PC-3 (cell line): Measurements from ENCODE around the gene ANK3. TPM values are rescaled to one million over a fixed set of nuclear protein-coding genes. Genes with fewer than 3 reads are reported as not detected.

Experiments
- ATAC-seq: fragments of 200-7000 bp; cut with Tn5 transposase; 2 replicates; pipeline ENCODE4 v1.9.1; 2020; ENCODE audit warnings: mild to moderate bottlenecking, moderate library complexity
- BruUV-seq: library from RNA; stranded (reverse); fragments of 400-500 nt; replicated peaks from 2 replicates; lab custom pipeline; 2021; lab: Mats Ljungman, UMichigan
- CTCF ChIA-PET: fragments of 300-600 bp; sonication (Branson Sonifier 250); formaldehyde crosslinking; loops from one replicate; lab custom pipeline; 2022; ENCODE audit warnings: antibody characterized with exemption; lab: Charles Lee
- POLR2A ChIA-PET: fragments of 300-600 bp; sonication (Branson Sonifier 250); formaldehyde crosslinking; loops from one replicate; lab custom pipeline; 2022; ENCODE audit warnings: antibody characterized with exemption; ENCODE audit not compliant: unreplicated experiment; lab: Charles Lee
- DNase-seq: peaks from one replicate; pipeline ENCODE4 v3.0.0-alpha.2; 2015
- H2AFZ ChIP-seq: fragments of 300-600 bp; sonication (generic); 2 replicates; pipeline ENCODE4 v1.6.0; 2016; ENCODE audit warnings: antibody characterized with exemption, low read length
- H3F3A ChIP-seq: fragments of 300-600 bp; sonication (generic); one replicate; pipeline ENCODE4 v1.6.0; 2017; ENCODE audit warnings: antibody characterized with exemption, low read length, control low read depth, mild to moderate bottlenecking; ENCODE audit not compliant: unreplicated experiment
- H3K27ac ChIP-seq: fragments of 300-600 bp; sonication (generic); 2 replicates; pipeline ENCODE4 v1.5.1; 2016; ENCODE audit warnings: mild to moderate bottlenecking, low read length
- H3K27me3 ChIP-seq: fragments of 300-600 bp; sonication (generic); 2 replicates; pipeline ENCODE4 v1.6.1; 2016; ENCODE audit warnings: low read length, mixed read lengths
- H3K36me3 ChIP-seq: fragments of 300-600 bp; sonication (generic); 2 replicates; pipeline ENCODE4 v1.6.1; 2016; ENCODE audit warnings: low read depth, mixed run types, low read length, mixed read lengths
- H3K4me1 ChIP-seq: fragments of 300-600 bp; sonication (generic); 2 replicates; pipeline ENCODE4 v1.5.1; 2016; ENCODE audit warnings: low read length; ENCODE audit not compliant: insufficient read depth
- H3K4me2 ChIP-seq: fragments of 300-600 bp; sonication (generic); 2 replicates; pipeline ENCODE4 v1.6.0; 2016; ENCODE audit warnings: low read length
- H3K4me3 ChIP-seq: fragments of 300-600 bp; sonication (generic); 2 replicates; pipeline ENCODE4 v1.5.1; 2016; ENCODE audit warnings: mild to moderate bottlenecking, low read length, mixed read lengths
- H3K79me2 ChIP-seq: fragments of 300-600 bp; sonication (generic); 2 replicates; pipeline ENCODE4 v1.6.1; 2017; ENCODE audit warnings: low read length, mixed read lengths
- H3K9ac ChIP-seq: fragments of 300-600 bp; sonication (generic); 2 replicates; pipeline ENCODE4 v1.6.0; 2016; ENCODE audit warnings: mild to moderate bottlenecking, low read length
- H3K9me2 ChIP-seq: fragments of 300-600 bp; sonication (generic); replicated peaks from 2 replicates; pipeline ENCODE4 v1.6.1; 2016; ENCODE audit warnings: mixed run types, low read length, mixed read lengths
- H3K9me3 ChIP-seq: fragments of 300-600 bp; sonication (generic); 2 replicates; pipeline ENCODE4 v1.6.1; 2016; ENCODE audit warnings: low read length, mixed read lengths
- H4K20me1 ChIP-seq: fragments of 300-600 bp; sonication (generic); 2 replicates; pipeline ENCODE4 v1.6.1; 2016; ENCODE audit warnings: low read length, mixed read lengths
- EZH2 ChIP-seq: fragments of 300-600 bp; sonication (generic); IDR thresholded peaks from one replicate; pipeline ENCODE4 v1.6.1; 2017; ENCODE audit warnings: antibody characterized with exemption, mild to moderate bottlenecking, low read length; ENCODE audit not compliant: unreplicated experiment
- EZH2phosphoT487 ChIP-seq: fragments of 300-600 bp; sonication (generic); IDR thresholded peaks from 2 replicates; pipeline ENCODE4 v1.6.1; 2018; ENCODE audit warnings: mild to moderate bottlenecking, antibody characterized with exemption, low read length, borderline replicate concordance
- intact Hi-C: fragments of 100-400 bp; cut with micrococcal nuclease; formaldehyde crosslinking; loops from 2 replicates; pipeline ENCODE4 v1.9.0; 2023
- total RNA-seq: library from RNA; depleted of rRNA; stranded (reverse); fragments of >200 nt; gene quantifications from 2 replicates; pipeline ENCODE4 v1.2.3, GENCODE V29; 2014
- TF ChIP-seq, protein P1 (sequence below): fragments of 300-600 bp; sonication (generic); conservative IDR thresholded peaks from 2 replicates; pipeline ENCODE4 v1.5.1; 2017; ENCODE audit warnings: antibody characterized with exemption, low read depth, mild to moderate bottlenecking, low read length

The ANK3 gene
- total RNA-seq, 1 experiment from 2014 or later: 29.5 TPM

DNA sequence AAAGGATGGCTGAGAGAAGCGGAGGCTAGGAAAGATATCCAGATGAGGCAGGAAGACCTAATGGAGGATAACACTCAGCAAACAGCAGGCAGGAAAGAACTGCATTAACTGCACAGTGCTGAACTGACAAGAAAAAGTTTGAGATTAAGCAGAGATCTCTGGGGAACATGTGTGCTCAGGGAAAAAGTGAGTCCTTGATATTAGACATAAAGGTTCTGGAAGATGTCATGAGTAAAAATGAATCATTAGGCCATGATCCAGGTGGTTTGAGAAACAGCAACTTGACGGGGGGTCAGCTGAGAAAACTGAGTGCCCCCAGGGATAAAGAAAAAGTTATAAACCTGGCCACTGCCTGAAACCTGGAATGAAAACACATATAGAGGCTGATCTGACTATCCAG, 27.3 kb upstream of the ANK3 start:
- CTCF ChIA-PET: no interaction called here
- Histone ChIP-seq H4K20me1 (no peaks in the 10 kb centered on the region), H3F3A (no peaks in the 10 kb centered on the region), H3K9me2 (no peaks in the 10 kb centered on the region), H3K4me1 (peaks cover 56% of the 10 kb centered on the region), H2AFZ (no peak overlapping the region), H3K27ac (peak overlapping the region; percentile 47), H3K9me3 (no peaks in the 10 kb centered on the region), H3K9ac (no peak overlapping the region), H3K4me3 (no peak overlapping the region), H3K79me2 (no peaks in the 10 kb centered on the region), H3K36me3 (no peaks in the 10 kb centered on the region), H3K4me2 (peak overlapping the region; percentile 36), H3K27me3 (no peaks in the 10 kb centered on the region)
- DNase-seq (peak; percentile 80), ATAC-seq (0 out of 2 replicates have a peak, but pooled peaks have one; percentile 4)
- POLR2A ChIA-PET: no interaction called here
- intact Hi-C loops: no loop called here
- no TSS peak for BruUV-seq
- TF ChIP-seq EZH2phosphoT487 (no peak), EZH2 (no peak)
- TF ChIP-seq, protein P1, sequence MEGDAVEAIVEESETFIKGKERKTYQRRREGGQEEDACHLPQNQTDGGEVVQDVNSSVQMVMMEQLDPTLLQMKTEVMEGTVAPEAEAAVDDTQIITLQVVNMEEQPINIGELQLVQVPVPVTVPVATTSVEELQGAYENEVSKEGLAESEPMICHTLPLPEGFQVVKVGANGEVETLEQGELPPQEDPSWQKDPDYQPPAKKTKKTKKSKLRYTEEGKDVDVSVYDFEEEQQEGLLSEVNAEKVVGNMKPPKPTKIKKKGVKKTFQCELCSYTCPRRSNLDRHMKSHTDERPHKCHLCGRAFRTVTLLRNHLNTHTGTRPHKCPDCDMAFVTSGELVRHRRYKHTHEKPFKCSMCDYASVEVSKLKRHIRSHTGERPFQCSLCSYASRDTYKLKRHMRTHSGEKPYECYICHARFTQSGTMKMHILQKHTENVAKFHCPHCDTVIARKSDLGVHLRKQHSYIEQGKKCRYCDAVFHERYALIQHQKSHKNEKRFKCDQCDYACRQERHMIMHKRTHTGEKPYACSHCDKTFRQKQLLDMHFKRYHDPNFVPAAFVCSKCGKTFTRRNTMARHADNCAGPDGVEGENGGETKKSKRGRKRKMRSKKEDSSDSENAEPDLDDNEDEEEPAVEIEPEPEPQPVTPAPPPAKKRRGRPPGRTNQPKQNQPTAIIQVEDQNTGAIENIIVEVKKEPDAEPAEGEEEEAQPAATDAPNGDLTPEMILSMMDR: no peak

DNA sequence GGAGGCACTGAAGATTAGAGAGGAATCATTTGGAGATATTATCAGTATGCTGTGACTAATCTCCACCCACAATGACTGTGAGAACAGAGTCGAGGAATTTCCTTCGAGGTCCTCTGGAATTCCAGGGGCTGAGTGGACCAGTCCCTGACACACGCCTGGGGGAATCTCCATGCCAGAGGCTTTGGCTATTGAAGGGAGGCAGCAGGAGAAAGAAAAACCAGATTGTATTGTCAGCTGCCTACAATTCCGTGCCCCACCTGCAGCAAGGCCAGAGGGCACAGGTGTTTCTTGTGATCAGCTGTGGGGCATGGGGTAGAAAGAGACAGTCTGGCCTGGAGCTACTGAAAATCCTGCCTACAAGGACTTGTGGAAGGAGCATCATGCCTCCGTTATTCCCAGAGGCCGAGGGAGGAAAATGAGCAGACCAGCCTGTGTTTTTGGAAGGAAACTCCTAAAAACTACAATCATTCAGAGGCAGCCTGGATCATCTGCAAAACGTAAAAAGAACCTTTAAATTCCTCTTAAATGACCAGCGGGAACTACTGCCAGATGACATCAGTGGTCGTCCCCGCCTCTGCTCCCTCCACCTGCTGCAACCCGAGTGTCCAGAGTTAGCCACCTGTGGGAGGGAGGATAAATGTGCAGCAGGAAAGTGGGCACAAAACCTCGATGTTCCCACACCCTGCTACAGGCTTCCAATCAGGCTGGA, 25.4 kb upstream of the ANK3 start:
- intact Hi-C loops: no loop called here
- Histone ChIP-seq H3K9me2 (no peaks in the 10 kb centered on the region), H3K79me2 (no peaks in the 10 kb centered on the region), H4K20me1 (no peaks in the 10 kb centered on the region), H3K4me3 (peak overlapping the region; percentile 33; the same call in 1 of the 2 replicates), H3K4me1 (peaks cover 68% of the 10 kb centered on the region), H3K27ac (peak overlapping the region; percentile 67), H3F3A (no peaks in the 10 kb centered on the region), H2AFZ (no peak overlapping the region), H3K27me3 (no peaks in the 10 kb centered on the region), H3K9ac (no peak overlapping the region), H3K4me2 (peak overlapping the region; percentile 76), H3K9me3 (no peaks in the 10 kb centered on the region), H3K36me3 (no peaks in the 10 kb centered on the region)
- ChIA-PET CTCF (interaction anchor here (0.5 kb wide), 2 partner anchors 8 to 51 kb away, joined by 3 to 4 read pairs; no protein-coding TSS in a partner anchor), POLR2A (no interaction called here)
- TF ChIP-seq EZH2phosphoT487: no peak
- TF ChIP-seq EZH2: no peak
- TF ChIP-seq, protein P1: no peak
- DNase-seq (peak; percentile 99), ATAC-seq (peak; percentile 80)
- no TSS peak for BruUV-seq

DNA sequence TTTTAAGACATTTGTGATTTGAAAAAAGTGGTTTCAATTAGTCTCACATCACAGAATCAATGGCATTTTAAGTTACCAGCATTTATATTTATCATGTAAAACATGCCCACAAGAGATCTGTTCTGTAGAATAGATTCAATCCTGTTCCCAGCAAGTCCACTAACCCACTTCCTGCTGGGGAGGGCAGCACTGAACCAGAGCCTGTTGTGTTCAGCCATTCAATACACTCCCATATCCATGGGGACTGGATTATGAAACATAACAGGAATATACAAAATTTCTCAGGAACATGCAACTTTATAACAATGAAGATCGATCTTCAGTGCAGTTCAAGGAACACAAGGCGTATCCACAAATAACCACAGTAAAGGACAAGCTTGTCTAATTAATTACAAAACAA, 24.4 kb upstream of the ANK3 start:
- intact Hi-C loops: no loop called here
- TF ChIP-seq EZH2phosphoT487: no peak
- TF ChIP-seq, protein P1: peak; percentile 41; the same call in 1 of the 2 replicates
- POLR2A ChIA-PET: no interaction called here
- ATAC-seq (no peak), DNase-seq (peak; percentile 28)
- CTCF ChIA-PET: no interaction called here
- Histone ChIP-seq H3K4me3 (0 out of 2 replicates have a peak overlapping the region, but pooled peaks have one; percentile 2), H3K9ac (no peak overlapping the region), H3K9me2 (no peaks in the 10 kb centered on the region), H3K4me2 (peak overlapping the region; percentile 76), H4K20me1 (no peaks in the 10 kb centered on the region), H3K27ac (peak overlapping the region; percentile 67), H3K9me3 (no peaks in the 10 kb centered on the region), H3F3A (no peaks in the 10 kb centered on the region), H3K4me1 (peaks cover 68% of the 10 kb centered on the region), H3K27me3 (no peaks in the 10 kb centered on the region), H3K79me2 (no peaks in the 10 kb centered on the region), H2AFZ (no peak overlapping the region), H3K36me3 (no peaks in the 10 kb centered on the region)
- no TSS peak for BruUV-seq
